H1 (cell line): Measurements from ENCODE around the gene DYTN.

Experiments used
- ATF3 ChIP-seq: IDR thresholded peaks from 2 replicates; pipeline ENCODE4 v1.6.1; 2011; ENCODE audit warnings: low read depth, mild to moderate bottlenecking, low read length; ENCODE audit not compliant: insufficient read depth
- CBX5 ChIP-seq: fragments of 300-800, 300-1000 bp; sonication (generic); IDR thresholded peaks from 2 replicates; pipeline ENCODE4 v1.7.1; 2016; ENCODE audit warnings: antibody characterized with exemption, low read length, low read depth
- CTCF ChIP-seq, 3 experiments: IDR thresholded peaks; 1 replicate in 2 of 3; 2 replicates in 1 of 3; pipeline versions ENCODE4 v1.5.1 to v1.6.1; 2011; ENCODE audit warnings: low read length in 3 of 3, mild to moderate bottlenecking in 3 of 3, inconsistent platforms in 2 of 3, low read depth in 1 of 3, moderate library complexity in 1 of 3; ENCODE audit not compliant: insufficient read depth in 1 of 3; ENCODE audit errors: control extremely low read depth in 1 of 3
- EP300 ChIP-seq, 2 experiments: IDR thresholded peaks; 1 replicate in 1 of 2; 2 replicates in 1 of 2; pipeline ENCODE4 v1.6.1; 2011 to 2012; ENCODE audit warnings: low read depth in 2 of 2, low read length in 2 of 2, mild to moderate bottlenecking in 2 of 2, borderline replicate concordance in 1 of 2, inconsistent platforms in 1 of 2, moderate library complexity in 1 of 2
- POLR2A ChIP-seq, 2 experiments: IDR thresholded peaks; 1 replicate in 1 of 2; 2 replicates in 1 of 2; pipeline ENCODE4 v1.6.1; 2011; ENCODE audit warnings: low read depth in 2 of 2, low read length in 2 of 2, mild to moderate bottlenecking in 2 of 2; ENCODE audit errors: control extremely low read depth in 1 of 2
- POLR2AphosphoS5 ChIP-seq: IDR thresholded peaks from 2 replicates; pipeline ENCODE4 v1.6.1; 2011; ENCODE audit warnings: low read depth, low read length
- RAD21 ChIP-seq, 2 experiments: IDR thresholded peaks in 1 of 2; conservative IDR thresholded peaks in 1 of 2; 2 replicates each; pipeline ENCODE4 v1.6.1; 2011; ENCODE audit warnings: low read depth in 2 of 2, low read length in 2 of 2, improper control_type of control experiment in 1 of 2, inconsistent platforms in 1 of 2, mild to moderate bottlenecking in 1 of 2, moderate library complexity in 1 of 2
- SAP30 ChIP-seq: fragments of 300-600 bp; sonication (generic); IDR thresholded peaks from 2 replicates; pipeline ENCODE4 v1.7.1; 2012; ENCODE audit warnings: low read length, moderate library complexity, mild to moderate bottlenecking, inconsistent platforms; ENCODE audit not compliant: insufficient read depth, insufficient replicate concordance
- SIN3A ChIP-seq, 2 experiments: IDR thresholded peaks in 1 of 2; conservative IDR thresholded peaks in 1 of 2; 2 replicates each; pipeline ENCODE4 v1.6.1; 2011 to 2012; ENCODE audit warnings: low read length in 2 of 2, improper control_type of control experiment in 1 of 2, low read depth in 1 of 2, mild to moderate bottlenecking in 1 of 2
- TAF1 ChIP-seq: IDR thresholded peaks from 2 replicates; pipeline ENCODE4 v1.6.1; 2011; ENCODE audit warnings: mild to moderate bottlenecking, low read depth, low read length
- TCF12 ChIP-seq: IDR thresholded peaks from 2 replicates; pipeline ENCODE4 v1.6.1; 2011; ENCODE audit warnings: low read depth, mild to moderate bottlenecking, low read length
- YY1 ChIP-seq: IDR thresholded peaks from 2 replicates; pipeline ENCODE4 v1.6.1; 2011; ENCODE audit warnings: low read depth, mild to moderate bottlenecking, low read length
- TF ChIP-seq, protein P1 (sequence below): IDR thresholded peaks from 2 replicates; pipeline ENCODE4 v1.6.1; 2011; ENCODE audit warnings: low read length, improper control_type of control experiment

DNA sequence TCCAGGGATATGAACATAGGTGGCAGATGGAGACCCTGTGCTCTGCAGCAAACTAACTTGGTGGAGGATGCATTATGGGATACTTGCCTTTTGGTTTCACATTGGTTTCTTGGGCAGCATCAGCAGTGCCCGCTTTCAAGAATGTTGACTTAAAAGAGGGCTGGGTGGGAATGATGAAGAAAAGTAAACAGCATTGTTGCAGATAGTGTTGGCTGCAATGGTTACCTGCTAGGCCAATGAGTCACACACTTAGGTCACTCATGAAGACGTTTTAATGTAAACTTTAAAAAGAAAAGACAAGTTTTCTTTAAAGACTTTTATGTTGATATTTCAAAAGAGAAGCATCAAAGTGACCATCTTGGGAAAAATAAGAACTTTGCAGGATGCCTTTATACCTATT lies 102.0 kb downstream of the DYTN start:
- TF ChIP-seq CBX5 (no peak), POLR2A (IDR thresholded peaks at IDR 0.05; ENCODE audit: control extremely low read depth in 1 of 2, low read depth in 2 of 2, low read length in 2 of 2) (no peak), EP300 (IDR thresholded peaks at IDR 0.05; ENCODE audit: borderline replicate concordance in 1 of 2, low read depth in 2 of 2, low read length in 2 of 2) (no peak), CTCF (IDR thresholded peaks at IDR 0.05; ENCODE audit: control extremely low read depth in 1 of 3, insufficient read depth in 1 of 3, low read depth in 1 of 3, low read length in 3 of 3) (no peak), POLR2AphosphoS5 (no peak), TAF1 (no peak), SIN3A (conservative IDR thresholded peaks at IDR 0.05 in 1 of 2, IDR thresholded peaks at IDR 0.05 in 1 of 2; ENCODE audit: low read depth in 1 of 2, low read length in 2 of 2) (no peak), SAP30 (no peak), TCF12 (no peak), RAD21 (IDR thresholded peaks at IDR 0.05 in 1 of 2, conservative IDR thresholded peaks at IDR 0.05 in 1 of 2; ENCODE audit: low read depth in 2 of 2, low read length in 2 of 2) (no peak), YY1 (no peak), ATF3 (no peak)
- TF ChIP-seq, protein P1, sequence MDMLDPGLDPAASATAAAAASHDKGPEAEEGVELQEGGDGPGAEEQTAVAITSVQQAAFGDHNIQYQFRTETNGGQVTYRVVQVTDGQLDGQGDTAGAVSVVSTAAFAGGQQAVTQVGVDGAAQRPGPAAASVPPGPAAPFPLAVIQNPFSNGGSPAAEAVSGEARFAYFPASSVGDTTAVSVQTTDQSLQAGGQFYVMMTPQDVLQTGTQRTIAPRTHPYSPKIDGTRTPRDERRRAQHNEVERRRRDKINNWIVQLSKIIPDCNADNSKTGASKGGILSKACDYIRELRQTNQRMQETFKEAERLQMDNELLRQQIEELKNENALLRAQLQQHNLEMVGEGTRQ, result no peak
